ENCODE data around the gene FOXS1.

FOXS1 gene

DNA sequence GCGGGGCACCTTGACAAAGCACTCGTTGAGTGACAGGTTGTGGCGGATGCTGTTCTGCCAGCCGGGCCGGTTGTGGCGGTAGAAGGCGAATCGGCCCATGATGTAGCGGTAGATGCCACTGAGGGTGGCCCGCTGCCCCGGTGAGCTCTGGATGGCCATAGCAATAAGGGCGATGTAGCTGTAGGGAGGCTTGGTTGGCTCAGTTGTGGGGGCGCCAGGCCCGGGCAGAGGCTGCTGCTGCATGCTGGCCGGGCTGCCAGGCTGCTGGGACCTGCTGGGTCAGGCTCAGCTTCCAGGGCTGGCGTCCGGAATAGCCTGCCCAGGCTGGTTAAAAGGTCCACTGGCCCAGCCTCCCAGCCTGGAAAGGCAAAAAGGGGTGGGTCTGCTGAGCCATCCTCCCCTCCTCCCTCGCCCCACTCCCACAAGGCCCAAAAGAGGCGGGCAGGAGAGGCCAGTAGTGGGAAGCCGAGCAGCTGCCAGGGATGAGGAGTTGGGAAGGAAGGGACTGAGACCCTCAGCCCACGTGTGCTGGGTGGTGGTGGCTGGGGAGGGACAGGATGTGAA is at the start of gene FOXS1:
Gene FOXS1 (minus strand): TSS at position 305 of the 564 bp plus-strand sequence. CDS start 62 bp downstream, at position 243.
- FAIRE-seq, result no peak

DNA sequence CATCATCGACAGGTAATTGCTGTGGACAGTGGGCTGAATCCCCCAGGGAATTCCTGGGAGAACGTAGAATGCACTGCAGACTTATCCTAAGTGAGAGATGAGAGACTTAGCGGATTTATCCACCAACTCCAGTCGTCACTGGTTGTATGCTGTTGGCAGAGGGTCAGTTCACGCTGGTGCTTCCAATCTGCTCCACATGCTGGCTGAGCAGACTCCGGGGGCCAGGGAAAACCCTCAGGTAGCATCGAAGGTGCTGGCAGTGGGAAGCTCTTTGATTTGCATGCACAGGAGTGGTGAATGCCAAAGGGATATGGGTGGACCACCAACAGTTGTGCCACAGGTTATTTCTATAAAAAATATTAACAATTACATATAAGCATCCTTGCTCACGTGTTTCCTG is 45.2 kb upstream of the FOXS1 start:
- no peak for FAIRE-seq

DNA sequence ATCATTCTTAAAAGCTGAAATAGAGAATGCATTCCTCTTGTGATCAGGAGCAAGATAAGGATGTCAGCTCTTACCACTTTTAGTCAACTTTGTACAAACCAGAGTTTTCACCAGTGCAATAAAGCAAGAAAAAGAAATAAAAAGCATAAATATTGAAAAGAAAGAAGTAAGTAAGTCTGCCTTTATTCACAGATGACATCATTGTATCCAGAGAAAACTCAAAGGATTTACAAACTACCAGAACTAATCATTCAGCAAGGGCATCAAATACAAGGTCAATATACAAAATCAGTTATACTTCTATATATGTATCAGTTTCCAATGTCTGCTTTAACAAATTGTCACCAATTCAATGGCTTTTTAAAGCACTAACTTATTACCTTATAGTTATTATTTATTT is 38.4 kb upstream of the FOXS1 start:
- no peak for FAIRE-seq

DNA sequence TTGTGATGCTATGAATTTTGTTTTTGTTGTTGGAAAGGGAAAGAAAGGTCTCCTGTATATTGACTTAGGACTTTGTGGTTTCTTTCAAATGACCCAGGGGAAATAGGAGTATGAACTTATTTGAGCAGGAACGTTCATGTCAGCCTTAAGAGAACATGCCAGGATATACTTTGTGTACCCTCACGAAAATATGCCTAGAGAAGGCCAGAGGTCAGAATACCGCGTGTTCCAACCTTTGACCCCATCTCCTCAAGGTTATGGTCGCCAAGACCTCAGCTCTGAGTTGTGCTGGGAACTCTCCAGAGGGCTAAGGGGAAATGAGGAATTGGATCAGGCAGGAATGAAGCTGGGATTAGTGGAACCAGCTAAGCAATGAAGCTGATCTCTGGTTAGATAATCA is 36.5 kb upstream of the FOXS1 start:
- no peak for FAIRE-seq

DNA sequence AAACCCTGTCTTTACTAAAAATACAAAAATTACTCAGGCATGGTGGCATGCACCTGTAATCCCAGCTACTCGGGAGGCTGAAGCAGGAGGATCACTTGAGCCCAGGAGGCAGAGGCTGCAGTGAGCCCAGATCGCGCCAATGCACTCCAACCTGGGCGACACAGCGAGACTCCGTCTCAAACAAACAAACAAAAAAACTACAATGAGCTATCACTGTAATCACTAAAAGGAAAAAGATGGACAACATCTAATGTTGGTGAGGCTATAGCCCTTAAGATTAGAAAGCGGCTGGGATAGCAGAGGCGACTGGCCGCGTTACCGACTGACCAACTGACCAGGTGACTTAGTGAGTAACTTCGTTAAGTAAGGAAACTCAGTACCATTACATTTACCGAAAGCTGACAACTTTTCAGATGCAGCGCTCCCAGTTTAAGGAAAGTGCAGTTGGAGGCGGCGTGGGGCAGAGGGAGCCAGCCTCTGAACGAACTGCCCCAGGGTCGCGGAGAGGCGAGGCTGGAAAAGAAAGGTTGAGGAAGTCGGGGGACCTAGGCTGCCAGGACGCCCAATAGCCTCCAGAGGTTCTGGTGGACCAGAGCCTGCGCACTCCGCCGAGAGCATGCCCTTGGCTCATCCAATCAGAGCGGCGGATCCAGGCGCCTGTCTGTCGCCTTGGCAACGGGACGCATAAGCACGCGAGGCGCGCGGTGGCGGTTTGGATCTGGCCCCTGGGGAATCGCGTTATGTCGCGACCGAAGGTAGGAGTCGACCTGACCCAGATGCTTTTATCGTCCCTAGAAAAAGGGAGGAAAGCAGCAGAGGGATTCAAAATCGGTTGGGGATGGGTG is 34.0 kb upstream of the FOXS1 start:
- no peak for FAIRE-seq

DNA sequence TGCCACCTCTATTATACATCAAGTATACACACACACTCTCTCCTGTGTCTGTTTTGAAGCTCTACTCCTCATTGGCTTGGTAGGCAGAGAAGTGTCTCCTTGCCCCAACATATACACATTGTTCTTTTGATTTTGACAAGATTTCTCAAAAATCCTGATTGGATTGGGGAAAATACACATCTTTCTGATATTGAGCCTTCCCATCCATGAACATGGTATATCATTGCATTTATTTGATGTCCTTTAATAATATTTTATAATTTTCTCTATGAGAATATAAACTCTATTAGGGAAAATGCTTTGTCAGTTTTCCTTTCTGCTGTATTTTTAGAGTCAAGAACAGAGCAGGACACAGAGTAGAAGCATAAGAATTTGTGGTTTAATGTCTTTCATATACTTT is 32.3 kb upstream of the FOXS1 start:
- FAIRE-seq, result no peak

DNA sequence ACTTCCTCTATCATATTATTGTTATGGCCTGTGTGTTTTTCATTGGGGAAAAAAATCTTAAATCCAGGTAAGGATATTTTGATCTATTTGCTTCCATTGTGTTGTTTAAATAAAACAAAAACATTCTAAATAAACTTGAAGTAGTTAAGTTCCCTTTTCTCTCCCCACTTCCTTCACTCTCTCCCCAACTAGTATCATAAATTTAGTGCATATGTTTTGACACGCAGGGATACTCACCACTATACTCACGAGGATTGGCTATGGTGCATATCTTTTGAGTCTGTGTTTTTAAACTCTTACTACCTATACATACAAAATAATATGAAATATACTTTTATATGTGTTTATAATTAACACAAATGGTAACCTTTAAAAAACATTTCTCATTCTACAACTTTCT is 30.3 kb upstream of the FOXS1 start:
- FAIRE-seq, result no peak

DNA sequence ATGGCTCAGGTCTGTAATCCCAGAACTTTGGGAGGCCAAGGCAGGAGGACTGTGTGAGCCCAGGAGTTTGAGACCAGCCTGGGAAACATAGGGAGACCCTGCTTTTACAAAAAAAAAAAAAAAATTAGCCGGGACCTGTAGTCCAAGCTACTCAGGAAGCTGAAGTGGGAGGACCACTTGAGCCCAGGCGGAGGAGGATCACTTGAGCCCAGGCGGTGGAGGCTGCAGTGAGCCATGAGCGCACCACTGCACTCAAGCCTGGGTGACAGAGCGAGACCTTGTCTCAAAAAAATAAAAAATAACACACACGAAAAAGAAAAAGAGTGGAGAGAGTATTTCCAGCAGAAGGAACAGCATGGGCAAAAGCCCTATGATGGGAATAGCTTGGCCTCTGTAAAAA is 27.0 kb upstream of the FOXS1 start:
- no peak for FAIRE-seq

DNA sequence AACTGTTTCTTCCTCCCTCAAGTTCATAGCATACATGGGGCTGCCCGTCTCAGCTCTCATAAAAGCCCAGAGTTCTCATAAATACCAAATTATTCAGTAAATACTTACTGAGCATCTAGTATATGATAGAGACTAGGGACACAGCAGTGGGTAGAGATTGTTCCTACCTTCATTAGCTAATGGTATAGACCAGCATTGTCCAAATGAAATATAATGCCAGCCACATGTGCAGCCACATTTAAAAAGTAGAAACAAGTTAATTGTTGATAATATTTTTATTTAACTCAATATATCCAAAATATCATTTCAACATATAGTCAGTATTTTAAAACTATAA is 26.2 kb upstream of the FOXS1 start:
- FAIRE-seq, result no peak

DNA sequence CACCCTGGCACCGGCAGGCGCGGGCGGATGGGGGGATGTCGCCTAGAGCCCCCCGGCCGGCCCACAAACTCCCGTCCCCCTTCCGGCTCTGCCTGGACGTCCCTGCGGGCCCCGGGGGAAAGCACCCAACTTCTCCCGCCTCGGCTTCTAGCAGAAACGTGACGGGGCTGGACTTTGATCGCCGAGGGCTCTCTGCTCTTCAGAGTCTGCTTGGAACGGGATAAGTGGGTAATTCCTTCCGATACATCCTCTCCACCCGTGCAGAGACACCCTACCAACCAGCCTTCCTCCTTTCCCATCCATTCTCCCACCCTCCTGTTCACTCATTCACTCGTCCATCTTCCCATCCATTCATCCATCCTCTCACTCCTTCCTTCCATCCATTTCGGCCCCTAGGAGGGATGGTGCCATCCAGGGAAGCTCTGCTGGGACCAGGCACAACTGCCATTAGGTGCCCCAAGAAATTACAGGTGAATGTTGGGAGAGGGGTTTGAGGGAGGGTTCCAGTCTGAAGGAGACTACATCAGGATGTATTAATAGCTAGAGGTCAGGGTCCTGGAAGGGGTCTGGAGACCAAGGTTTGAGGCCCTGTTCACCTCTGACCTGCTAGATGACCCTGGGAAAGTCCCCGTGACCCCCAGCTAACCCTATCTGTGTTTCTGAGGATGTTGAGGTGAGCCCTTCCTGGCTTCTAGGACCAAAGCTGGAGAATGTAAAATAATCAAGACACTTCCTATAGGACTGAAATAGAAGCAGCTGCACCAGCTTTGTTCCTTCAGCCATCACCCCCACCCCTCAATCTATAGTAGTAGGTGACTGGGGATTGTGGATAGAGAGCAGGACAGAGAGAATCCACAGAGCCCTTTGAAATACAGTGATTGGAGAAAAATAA is 25.6 kb upstream of the FOXS1 start:
- no peak for FAIRE-seq

DNA sequence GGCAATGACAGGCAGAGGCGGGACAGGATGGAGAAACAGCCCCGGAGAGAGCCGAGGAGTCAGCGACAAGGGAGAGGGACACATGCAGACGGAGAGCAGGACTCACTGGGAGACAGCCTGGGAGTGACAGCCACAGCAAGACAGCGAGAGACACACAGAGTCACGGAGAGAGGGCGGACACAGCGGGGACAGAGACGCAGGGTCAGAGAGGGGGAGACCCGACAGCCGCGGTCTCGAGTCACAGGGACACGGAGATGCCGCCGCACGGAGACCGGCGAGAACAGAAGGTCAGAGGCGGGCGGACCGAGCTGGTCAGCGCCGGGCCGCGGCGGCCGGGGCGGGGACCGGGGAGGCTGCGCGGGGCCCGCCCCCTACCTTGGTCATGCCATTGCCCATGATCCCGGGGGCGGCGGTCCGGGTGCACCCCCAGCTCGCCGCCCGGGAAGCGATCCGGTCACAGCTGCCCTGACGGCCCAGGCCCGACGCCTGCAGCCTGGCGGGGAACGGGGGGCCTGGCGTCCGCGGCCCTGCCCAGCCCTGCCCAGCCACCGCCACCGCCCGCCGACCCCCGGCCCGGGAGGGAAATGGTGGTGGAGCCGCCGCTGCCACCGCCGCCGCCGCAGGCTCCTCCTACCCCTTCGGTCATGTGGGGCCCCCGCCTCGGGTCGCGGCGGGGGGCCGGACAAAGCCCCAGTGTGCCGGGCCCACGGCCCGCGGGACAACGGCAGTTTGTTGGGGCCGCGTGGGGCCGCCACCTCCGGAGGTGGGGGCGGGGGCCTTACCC is 24.7 kb upstream of the FOXS1 start, which contains the start of the genes DUSP15 and TTLL9:
Gene DUSP15 (minus strand): TSS at position 586 of the 784 bp plus-strand sequence. CDS start 190 bp downstream, at position 396.
Gene TTLL9 (plus strand): TSS at position 693 of the 784 bp plus-strand sequence. CDS start 493 bp downstream, outside the sequence.
- no peak for FAIRE-seq

DNA sequence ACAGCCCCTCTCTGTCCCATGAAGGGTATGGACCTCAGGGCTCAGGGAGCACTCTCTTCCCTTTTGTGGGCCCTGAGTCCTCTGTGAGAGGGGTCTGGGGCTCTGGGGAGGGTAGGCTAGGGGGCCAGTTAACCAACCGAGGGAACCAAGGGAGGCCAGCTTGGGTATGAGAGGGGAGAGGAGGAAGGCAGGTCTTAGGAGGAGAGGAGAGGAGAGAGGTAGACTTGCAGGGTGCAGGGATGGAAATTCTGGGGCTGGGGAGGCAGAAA is 24.2 kb upstream of the FOXS1 start:
- FAIRE-seq, result no peak

DNA sequence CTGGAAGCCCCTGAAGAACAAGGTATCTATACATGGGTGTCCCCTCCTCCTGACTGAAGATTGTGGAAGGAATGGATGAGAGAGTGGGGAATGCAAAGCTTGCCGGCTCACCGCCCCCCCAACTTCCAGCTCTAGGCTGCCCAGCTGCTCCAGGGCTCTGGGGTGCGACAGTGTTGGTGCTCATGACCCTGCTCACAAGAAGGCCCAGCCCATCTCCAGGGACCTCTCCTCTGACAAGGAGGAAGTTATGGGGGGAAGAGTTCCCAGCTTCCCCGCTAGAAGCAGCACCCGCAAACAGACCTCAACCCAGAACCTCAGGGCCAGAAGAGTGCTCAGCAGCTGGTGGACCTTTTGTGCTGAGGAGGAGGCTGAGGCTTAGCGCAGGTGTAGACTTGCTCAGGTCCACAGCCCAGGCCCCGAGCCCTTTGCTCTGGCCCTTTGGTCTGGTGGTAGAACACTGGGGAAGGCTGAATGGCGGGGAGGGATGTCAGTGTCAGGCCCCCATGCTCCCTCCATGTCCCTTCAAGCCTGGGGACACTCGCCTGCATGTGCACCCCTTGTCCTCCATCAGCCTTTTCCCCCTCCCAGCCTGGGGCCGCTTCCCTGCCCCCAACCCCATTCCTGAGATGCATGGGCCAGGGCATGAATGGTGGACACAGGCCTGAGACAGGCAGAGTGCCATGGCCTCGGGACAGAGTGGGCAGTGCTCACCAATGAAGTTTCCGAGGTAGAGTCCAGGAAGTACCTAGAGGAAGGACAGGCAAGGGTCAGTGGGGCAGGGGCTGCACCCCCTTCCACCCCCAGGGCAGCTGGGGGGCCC is 23.7 kb upstream of the FOXS1 start:
- FAIRE-seq, result no peak

DNA sequence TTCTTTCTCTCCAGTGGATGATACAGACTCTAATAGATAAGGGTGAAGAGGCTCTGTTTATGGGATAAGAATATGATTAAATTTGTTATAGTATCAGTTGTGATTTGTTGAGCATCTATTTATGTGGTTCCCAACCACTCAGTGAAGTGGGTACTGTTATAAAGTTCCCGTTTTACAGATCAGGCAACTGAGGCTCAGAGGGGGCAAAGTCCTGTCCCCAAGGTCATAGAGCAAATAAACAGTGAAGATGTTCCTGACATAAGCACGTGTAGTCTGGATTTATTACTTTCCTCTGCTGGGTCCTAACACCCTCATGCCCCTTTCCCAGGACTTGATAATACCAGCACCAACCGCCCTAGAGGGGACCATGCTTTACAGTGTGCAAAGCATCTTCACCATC is 20.8 kb upstream of the FOXS1 start:
- FAIRE-seq, result no peak

DNA sequence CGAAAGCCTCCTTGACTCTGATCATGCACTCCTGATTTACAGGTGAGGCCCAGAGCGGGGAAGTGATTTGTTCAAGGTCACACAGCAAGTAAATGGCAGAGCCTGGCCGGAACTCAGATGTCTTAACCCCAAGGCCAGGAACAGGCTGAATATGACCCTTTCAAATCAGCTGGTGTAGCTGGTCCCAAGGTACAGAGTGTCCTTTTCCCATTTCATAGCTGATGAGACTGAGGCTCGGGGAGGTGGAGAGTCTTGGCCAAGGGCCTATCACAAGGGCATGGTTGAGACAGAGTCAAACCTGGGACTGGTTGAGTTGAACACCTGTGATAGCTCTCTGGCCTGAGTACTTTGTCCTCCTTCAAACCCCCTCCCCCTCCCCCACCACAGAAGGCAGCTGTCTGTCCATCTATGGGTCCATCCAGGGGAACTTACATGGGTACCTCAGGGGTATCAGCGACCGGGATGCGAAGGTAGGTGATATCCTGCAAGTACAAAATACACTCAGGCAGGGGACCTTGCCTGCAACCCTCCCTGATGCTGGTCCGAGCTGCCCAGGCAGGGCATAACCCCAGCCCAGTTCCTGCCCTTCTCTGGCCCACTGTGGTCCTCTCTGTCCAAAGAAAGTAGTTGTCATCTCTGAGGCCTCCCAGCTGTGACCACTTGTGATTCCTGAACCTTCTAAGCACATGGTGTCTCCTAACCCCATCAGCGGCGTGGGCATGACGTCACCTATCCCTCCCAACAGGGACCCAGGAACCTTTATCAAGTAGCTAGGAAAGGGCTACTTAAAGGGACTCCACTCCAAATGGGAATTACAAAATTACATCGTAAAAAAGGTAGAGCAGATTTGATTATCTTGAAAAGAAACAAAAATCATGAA is 19.4 kb upstream of the FOXS1 start:
- FAIRE-seq, result no peak

DNA sequence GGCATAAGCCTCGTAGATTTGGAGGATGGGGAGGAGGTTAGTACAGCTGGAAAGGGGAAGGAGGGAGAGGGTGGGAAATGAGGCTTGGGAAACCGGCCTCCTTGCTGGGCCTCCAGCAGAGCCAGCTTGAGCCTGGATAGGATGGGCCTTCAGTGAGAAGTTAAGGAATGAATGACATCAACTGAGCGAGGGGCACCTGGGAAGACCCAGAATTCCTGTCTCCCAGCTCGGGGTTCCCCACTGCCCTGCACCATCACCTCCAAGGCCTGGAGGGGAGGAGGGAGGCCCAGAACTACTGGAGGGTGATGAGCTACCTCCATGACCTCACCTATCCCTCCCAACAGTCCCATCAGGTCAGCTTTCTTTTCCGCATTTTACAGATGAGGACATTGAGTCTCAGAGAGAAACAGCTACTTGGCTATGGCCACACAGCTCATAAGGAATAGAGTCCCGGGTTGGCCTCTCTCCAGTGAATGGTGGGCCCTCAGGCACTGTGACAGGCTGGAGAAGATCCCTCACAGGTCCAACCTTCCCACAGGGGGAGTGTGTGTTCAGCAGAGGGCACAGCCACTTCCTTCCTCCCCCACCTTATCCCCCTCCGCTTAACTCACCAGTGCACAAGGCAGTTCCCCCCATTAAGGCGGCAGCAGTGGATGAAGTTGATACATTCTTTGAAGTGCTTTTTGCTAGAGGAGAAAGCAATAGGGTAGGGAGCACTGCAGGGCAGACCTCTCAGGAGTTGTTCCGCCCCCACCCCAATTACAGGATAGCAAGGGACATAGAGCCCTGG is 18.1 kb upstream of the FOXS1 start:
- FAIRE-seq, result no peak

DNA sequence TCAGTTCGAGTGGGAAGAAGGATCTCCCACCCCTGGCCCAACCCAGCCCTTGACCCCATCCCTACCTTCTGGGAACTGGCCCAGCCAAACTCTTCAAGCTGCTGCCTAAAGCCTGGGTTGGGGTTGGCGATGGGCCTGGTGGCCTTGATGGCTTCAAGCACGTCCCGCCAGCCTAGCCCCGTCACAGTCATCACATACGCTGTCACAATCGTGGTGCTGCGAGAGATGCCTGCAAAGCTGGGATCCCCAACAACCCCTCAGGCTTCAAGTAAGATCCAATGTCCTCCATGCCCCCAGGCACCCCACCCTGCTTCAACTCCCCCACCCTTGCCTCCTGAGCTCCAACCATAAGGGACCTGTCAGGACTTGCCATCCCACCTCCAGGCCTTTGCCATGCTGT is 17.1 kb upstream of the FOXS1 start:
- FAIRE-seq, result no peak

DNA sequence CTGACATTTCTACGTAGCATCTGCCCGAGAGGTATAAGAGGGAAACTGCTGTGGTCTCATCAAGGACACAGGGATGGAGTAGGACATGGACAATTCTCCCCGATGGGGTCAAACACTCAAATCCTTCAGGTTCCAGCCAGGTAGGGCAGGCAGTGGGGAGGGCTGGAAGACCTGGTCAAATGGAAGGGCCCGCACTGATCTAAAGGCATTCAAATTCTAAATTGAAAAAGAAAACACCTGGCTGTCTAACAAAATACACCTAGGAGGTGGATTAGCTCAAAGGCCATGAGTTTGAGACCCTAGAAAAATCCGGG is 16.7 kb upstream of the FOXS1 start:
- no peak for FAIRE-seq

DNA sequence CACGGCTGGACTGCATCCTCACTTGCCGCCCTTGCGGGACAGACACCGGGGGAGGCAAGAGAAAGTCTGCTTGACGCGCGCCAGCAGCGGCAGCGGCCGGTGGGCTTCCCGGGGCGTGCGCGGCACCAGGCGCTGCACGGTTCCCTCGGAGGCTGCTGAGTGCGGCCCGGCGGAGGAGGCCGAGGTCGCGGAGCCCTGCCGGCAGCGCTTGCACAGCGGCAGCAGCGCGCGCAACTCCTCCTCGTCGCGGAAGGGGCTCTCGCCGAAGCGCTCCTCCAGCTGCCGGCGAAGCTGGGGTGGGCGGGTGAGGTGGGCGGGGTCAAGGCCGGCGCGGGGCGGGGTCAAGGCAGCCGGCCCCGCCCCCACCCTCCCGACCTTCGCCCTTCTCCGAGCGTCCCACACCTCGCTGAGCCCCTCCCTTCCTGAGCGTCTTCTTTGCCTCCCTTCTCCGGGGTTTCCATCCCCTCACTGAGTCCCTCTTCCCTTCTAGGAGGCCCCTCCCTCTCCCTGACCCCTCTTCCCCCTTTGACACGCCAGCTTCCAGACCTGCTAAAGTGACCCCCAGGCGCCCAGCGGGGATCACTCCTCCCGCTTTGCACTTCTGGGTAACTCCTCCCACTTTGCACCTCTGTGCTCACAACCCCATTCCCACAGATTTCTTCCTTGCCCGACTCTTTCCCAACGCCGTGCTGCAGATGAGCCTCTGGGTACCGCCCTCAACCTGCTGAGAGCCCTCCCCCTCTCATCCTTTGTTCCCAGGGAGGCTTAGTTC is 16.2 kb upstream of the FOXS1 start:
- no peak for FAIRE-seq

DNA sequence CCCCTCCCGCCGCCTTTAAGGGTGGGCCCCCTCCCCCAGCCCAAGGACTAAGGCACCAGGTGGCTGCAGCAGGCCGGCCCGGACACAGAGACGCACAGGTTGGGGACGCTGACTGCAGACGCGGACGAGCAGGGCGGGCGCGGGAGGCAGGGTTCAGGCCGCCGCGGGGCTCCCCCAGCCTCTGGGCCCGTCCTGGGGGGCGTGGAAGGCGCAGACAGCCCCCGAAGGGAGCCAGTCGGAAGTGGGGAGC is 15.7 kb upstream of the FOXS1 start:
- no peak for FAIRE-seq
